HepG2 (cell line): ENCODE measurements around the gene TMEM214. TPM values are rescaled to one million over a fixed set of nuclear protein-coding genes. Genes with fewer than 3 reads are reported as not detected.

Experiments used
- ATAC-seq: fragments of 200-7000 bp; cut with Tn5 transposase; 3 replicates; pipeline ENCODE4 v1.9.1; 2020; ENCODE audit warnings: mild to moderate bottlenecking, moderate library complexity
- BruUV-seq: library from RNA; stranded (reverse); fragments of 400-500 nt; replicated peaks from 2 replicates; lab custom pipeline; 2021; lab: Mats Ljungman, UMichigan
- CTCF ChIA-PET: fragments of 300-600 bp; formaldehyde crosslinking; extraction: SDS; loops from one replicate; lab custom pipeline; 2021; ENCODE audit warnings: low total read pairs, inconsistent platforms, low intra/inter-chr PET ratio; lab: Yijun Ruan, JAX
- POLR2A ChIA-PET: fragments of 350-600 bp; sonication (Branson Sonifier 250); formaldehyde crosslinking; loops from one replicate; lab custom pipeline; 2020; ENCODE audit warnings: antibody characterized with exemption, inconsistent platforms; lab: Yijun Ruan, JAX
- DNase-seq: peaks from one replicate; pipeline ENCODE4 v3.0.0-alpha.2; 2015; ENCODE audit warnings: low spot score
- FAIRE-seq: peaks from 3 replicates; lab custom pipeline; 2011; peaks lifted over from hg19 to GRCh38; lab: Jason Lieb, UNC
- H2AFZ ChIP-seq: one replicate; pipeline ENCODE4 v1.6.1; 2011; ENCODE audit warnings: low read length, inconsistent platforms
- H3K27ac ChIP-seq: fragments of 300-600 bp; 3 replicates; pipeline ENCODE4 v1.8.0; 2011; ENCODE audit warnings: mixed run types, mild to moderate bottlenecking, mixed read lengths, low read length, inconsistent platforms; ENCODE audit not compliant: insufficient read depth; ENCODE audit errors: extremely low read length
- H3K27me3 ChIP-seq, 2 experiments: fragments of 200-600 bp in 1 of 2; 2 replicates in 1 of 2; 3 replicates in 1 of 2; pipeline versions ENCODE4 v1.6.0 to v1.8.0; 2011; ENCODE audit warnings: low read length in 2 of 2, mild to moderate bottlenecking in 2 of 2, moderate library complexity in 2 of 2, inconsistent platforms in 1 of 2; ENCODE audit not compliant: insufficient read depth in 2 of 2, control insufficient read depth in 1 of 2
- H3K36me3 ChIP-seq, 2 experiments: fragments of 200-600 bp in 1 of 2; replicated peaks in 1 of 2; 2 replicates in 1 of 2; 3 replicates in 1 of 2; pipeline versions ENCODE4 v1.5.1 to v1.8.0; 2011; ENCODE audit warnings: low read length in 2 of 2, inconsistent platforms in 1 of 2; ENCODE audit not compliant: insufficient read depth in 2 of 2, control insufficient read depth in 1 of 2
- H3K4me1 ChIP-seq: 2 replicates; pipeline ENCODE4 v1.5.1; 2012; ENCODE audit warnings: low read length, inconsistent platforms; ENCODE audit not compliant: insufficient read depth
- H3K4me2 ChIP-seq: 2 replicates; pipeline ENCODE4 v1.6.0; 2011; ENCODE audit warnings: low read depth, low read length, inconsistent platforms
- H3K4me3 ChIP-seq, 3 experiments: fragments of 200-600 bp in 1 of 3; sonication (generic), shearing (Covaris generic) in 1 of 3; replicated peaks in 1 of 3; 2 replicates each; pipeline ENCODE4 v1.5.1; 2011 to 2016; ENCODE audit warnings: low read length in 3 of 3, inconsistent platforms in 2 of 3, low read depth in 2 of 3, mild to moderate bottlenecking in 2 of 3, control low read depth in 1 of 3, mixed read lengths in 1 of 3; ENCODE audit not compliant: insufficient read depth in 1 of 3
- H3K79me2 ChIP-seq: one replicate; pipeline ENCODE4 v1.6.1; 2011; ENCODE audit warnings: low read length, inconsistent platforms; ENCODE audit not compliant: insufficient read depth
- H3K9ac ChIP-seq: 2 replicates; pipeline ENCODE4 v1.6.0; 2011; ENCODE audit warnings: mild to moderate bottlenecking, low read depth, low read length, inconsistent platforms; ENCODE audit not compliant: insufficient read depth
- H3K9me3 ChIP-seq: 2 replicates; pipeline ENCODE4 v1.5.1; 2012; ENCODE audit warnings: mild to moderate bottlenecking, low read length
- H4K20me1 ChIP-seq: 2 replicates; pipeline ENCODE4 v1.6.0; 2011; ENCODE audit warnings: inconsistent platforms, mild to moderate bottlenecking, low read length, moderate library complexity; ENCODE audit not compliant: insufficient read depth
- CC2D1A ChIP-seq: sonication (generic); formaldehyde crosslinking; IDR thresholded peaks from 2 replicates; pipeline ENCODE4 v1.8.1; 2023; ENCODE audit warnings: mild to moderate bottlenecking, missing genetic modification reagents
- FOXC1 ChIP-seq: sonication (generic); formaldehyde crosslinking; IDR thresholded peaks from 2 replicates; pipeline ENCODE4 v1.8.0; 2022; ENCODE audit warnings: mild to moderate bottlenecking, missing genetic modification reagents, borderline replicate concordance
- GABPA ChIP-seq, 2 experiments: IDR thresholded peaks; 2 replicates each; pipeline ENCODE4 v1.6.1; 2011 to 2016; ENCODE audit warnings: low read depth in 2 of 2, low read length in 1 of 2, missing biosample characterization in 1 of 2, missing genetic modification characterization in 1 of 2
- LCORL ChIP-seq, 2 experiments: fragments of 450-650 bp in 1 of 2; sonication (generic) in 1 of 2; formaldehyde crosslinking in 1 of 2; IDR thresholded peaks; 2 replicates each; pipeline versions ENCODE4 v1.5.0 to v1.6.1; 2017 to 2020; ENCODE audit warnings: antibody characterized with exemption in 1 of 2, missing genetic modification reagents in 1 of 2
- POGK ChIP-seq: sonication (generic); formaldehyde crosslinking; conservative IDR thresholded peaks from 2 replicates; pipeline ENCODE4 v1.8.0; 2022; ENCODE audit warnings: mild to moderate bottlenecking, moderate library complexity, missing genetic modification reagents
- ZBTB39 ChIP-seq: sonication (generic); formaldehyde crosslinking; IDR thresholded peaks from 2 replicates; pipeline ENCODE4 v1.5.0; 2020; ENCODE audit warnings: missing genetic modification reagents
- ZNF567 ChIP-seq: sonication (generic); formaldehyde crosslinking; IDR thresholded peaks from 2 replicates; pipeline ENCODE4 v1.8.1; 2023; ENCODE audit warnings: mild to moderate bottlenecking, missing genetic modification reagents, borderline replicate concordance
- WGBS: methylation state at CpG from one replicate; pipeline ENCODE4 v1.1.6; 2017; ENCODE audit warnings: low lambda C conversion rate; 5-methylcytosine and 5-hydroxymethylcytosine counted together
- in situ Hi-C: cut with HindIII; loops from 2 replicates; pipeline ENCODE4 v1.10.0; 2017; ENCODE audit warnings: low pct_unique_long_range_greater_than_20kb; ENCODE audit not compliant: extremely low pct_ligation_motif_present
- intact Hi-C: fragments of 100-400 bp; cut with micrococcal nuclease; formaldehyde crosslinking; loops from one replicate; pipeline ENCODE4 v1.10.0; 2022; ENCODE audit not compliant: unreplicated experiment
- polyA plus RNA-seq, 8 experiments: library from polyadenylated mRNA; depleted of rRNA in 3 of 8; stranded (reverse) in 7 of 8; unstranded in 1 of 8; fragments of >200 nt; fragmentation: Illumina TruSeq in 4 of 8; extraction: Trizol in 4 of 8; gene quantifications; 2 replicates each; pipeline versions ENCODE4 v1.2.1 to v1.2.3, GENCODE V29; 2011 to 2016; ENCODE audit warnings: low read depth in 4 of 8, missing spikeins in 1 of 8, mixed read lengths in 1 of 8; ENCODE audit not compliant: insufficient read depth in 1 of 8
- total RNA-seq, 5 experiments: library from RNA; depleted of rRNA; stranded (reverse); fragments of >200 nt; fragmentation: Illumina TruSeq; extraction: Trizol; gene quantifications; 2 replicates each; pipeline ENCODE4 v1.2.3, GENCODE V29; 2016; ENCODE audit warnings: low read depth in 1 of 5

TMEM214 gene
- total and polyA plus RNA-seq, 2 of the 13 experiments (the other 11 are each of a cell fraction or from before 2014, with no cell fraction given): 58.3 to 132 TPM

GRCh38 chr2:27080140-27080469 lies 47.3 kb downstream of the TMEM214 start:
- CTCF ChIA-PET: no interaction called here
- DNase-seq: no peak

More at GRCh38 chr2:27080140-27080469, 47.3 kb downstream of the TMEM214 start:
- TF ChIP-seq CC2D1A (CRISPR knock-in tag) (no peak), ZNF567 (0 out of 2 replicates have a peak, but pooled peaks have one; percentile 27), ZBTB39 (CRISPR knock-in tag) (0 out of 2 replicates have a peak, but pooled peaks have one; percentile 15), FOXC1 (CRISPR knock-in tag) (peak; percentile 50; the same call in 1 of the 2 replicates), LCORL (IDR thresholded peaks at IDR 0.05) (no peak), LCORL (CRISPR knock-in tag; IDR thresholded peaks at IDR 0.05) (0 out of 2 replicates have a peak, but pooled peaks have one; percentile 25), POGK (CRISPR knock-in tag) (no peak), GABPA (IDR thresholded peaks at IDR 0.05; ENCODE audit: low read depth, low read length) (no peak), GABPA (CRISPR knock-in tag; IDR thresholded peaks at IDR 0.05; ENCODE audit: low read depth) (no peak)
- no TSS peak for BruUV-seq
- Histone ChIP-seq H3K27me3 (peaks cover 0 to 2% of the 10 kb centered on the region in 2 experiments; a peak in 1 of 5 replicates), H3K4me2 (peak overlapping the region; percentile 72), H4K20me1 (no peaks in the 10 kb centered on the region), H2AFZ (no peak overlapping the region), H3K36me3 (no peaks in the 10 kb centered on the region), H3K9me3 (no peaks in the 10 kb centered on the region), H3K79me2 (no peaks in the 10 kb centered on the region), H3K4me1 (peaks cover 85% of the 10 kb centered on the region), H3K9ac (peak overlapping the region; percentile 52; the same call in 1 of the 2 replicates), H3K27ac (peak overlapping the region; percentile 32), H3K4me3 (peak overlapping the region in 1 of 3 experiments; percentile 65; a peak in 2 of 6 replicates)
- FAIRE-seq (no peak), ATAC-seq (no peak)
- intact Hi-C loops: loop anchor here (10.0 kb wide), 1 partner anchor 45 kb away; the partner anchor contains the start of gene TMEM214
- in situ Hi-C loops: no loop called here
- POLR2A ChIA-PET: interaction anchor here (4.8 to 9.2 kb wide), 4 partner anchors 8 to 28 kb away, joined by 28 to 106 read pairs (median 60); partner anchors contain the start of genes AGBL5 and OST4
- WGBS: 38% methylated on average over 7 of the region's 7 CpGs
